Muscle of back (tissue), 13 donors: Measurements from ENCODE around the gene DYNLT3. TPM values are rescaled to one million over a fixed set of nuclear protein-coding genes. Genes with fewer than 3 reads are reported as not detected.

Experiments
- DNase-seq, 3 donors: peaks; one replicate each; pipeline versions ENCODE4 v3.0.0 to v3.0.0-alpha.2; 2013
- long read RNA-seq, 9 donors: transcript quantifications; one replicate each; lab custom pipeline, GENCODE V29; 2026
- polyA plus RNA-seq, 10 donors: library from polyadenylated mRNA; unstranded; fragments of 120-200 nt; gene quantifications; one replicate each; pipeline ENCODE4 v1.2.1, GENCODE V29; 2013; ENCODE audit not compliant: insufficient read length in 10 of 10

Gene DYNLT3, protein sequence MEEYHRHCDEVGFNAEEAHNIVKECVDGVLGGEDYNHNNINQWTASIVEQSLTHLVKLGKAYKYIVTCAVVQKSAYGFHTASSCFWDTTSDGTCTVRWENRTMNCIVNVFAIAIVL
- polyA plus RNA-seq: 10 to 100 TPM in 7 of 10 donors, 1 to 10 TPM in 3; 9.4 to 13.3 (median 11.0) TPM
- long read RNA-seq, donor 1, transcript DYNLT3-201 (5 exons, 2,217 nt): major isoform, 6 of 6 reads
- long read RNA-seq, donor 1, partial matches to known transcripts: 0 of 6 reads
- long read RNA-seq, donor 1, other reads (novel, unspliced or antisense): 0 of 6 reads
- long read RNA-seq, donor 2, partial matches to known transcripts: 0 of 4 reads
- long read RNA-seq, donor 2, other reads (novel, unspliced or antisense): 0 of 4 reads
- long read RNA-seq, donor 3: 0 reads
- long read RNA-seq, donor 4, partial matches to known transcripts: 0 of 3 reads
- long read RNA-seq, donor 4, other reads (novel, unspliced or antisense): 0 of 3 reads
- long read RNA-seq, donor 5, transcript DYNLT3-201 (5 exons, 2,217 nt): major isoform, 8 of 8 reads
- long read RNA-seq, donor 5, partial matches to known transcripts: 0 of 8 reads
- long read RNA-seq, donor 5, other reads (novel, unspliced or antisense): 0 of 8 reads
- long read RNA-seq, donor 6, transcript DYNLT3-201 (5 exons, 2,217 nt): major isoform, 7 of 7 reads
- long read RNA-seq, donor 6, partial matches to known transcripts: 0 of 7 reads
- long read RNA-seq, donor 6, other reads (novel, unspliced or antisense): 0 of 7 reads
- long read RNA-seq, donor 7, partial matches to known transcripts: 0 of 3 reads
- long read RNA-seq, donor 7, other reads (novel, unspliced or antisense): 0 of 3 reads
- long read RNA-seq, donor 8: 0 reads
- long read RNA-seq, donor 9, partial matches to known transcripts: 0 of 1 reads
- long read RNA-seq, donor 9, other reads (novel, unspliced or antisense): 0 of 1 reads

DNA sequence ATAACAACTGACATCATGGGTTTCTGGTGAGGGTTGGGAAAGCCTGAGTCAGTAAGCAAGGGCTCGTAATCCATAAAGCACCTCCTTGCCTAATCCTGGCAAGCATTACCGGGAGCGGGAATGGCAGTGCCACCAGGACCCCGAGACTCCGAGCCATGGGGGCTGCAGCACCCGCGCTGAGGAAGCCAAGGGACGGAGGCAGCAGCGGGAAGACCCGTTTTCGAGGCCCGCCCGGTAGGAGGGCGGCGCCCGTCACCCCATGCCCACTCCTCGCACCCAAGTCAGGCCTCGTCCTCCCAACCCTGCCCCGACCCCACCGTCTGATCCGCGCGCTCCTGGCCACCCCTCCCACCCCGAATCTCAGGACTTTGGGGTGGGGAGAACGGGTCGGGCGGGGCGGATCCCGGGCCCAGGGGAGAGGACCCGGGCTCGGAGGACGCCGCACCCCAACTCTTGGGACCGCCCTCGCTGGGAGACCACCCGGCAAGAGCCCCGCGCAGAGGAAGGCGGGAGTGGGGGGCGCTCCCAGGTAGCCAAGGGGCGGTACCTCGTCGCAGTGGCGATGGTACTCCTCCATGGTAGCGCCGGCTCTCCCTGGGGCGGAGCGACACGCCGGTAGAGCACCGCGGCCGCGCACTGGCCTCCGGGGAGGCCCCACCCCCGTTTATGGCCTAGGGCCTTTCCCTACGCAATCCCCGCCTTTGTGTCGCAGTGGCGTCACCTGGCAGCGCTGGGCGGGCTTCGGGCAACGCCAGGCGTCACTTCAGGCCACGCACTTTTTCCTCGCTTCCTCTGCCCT is at the start of gene DYNLT3:
TSS of gene DYNLT3 (minus strand) at position 638 of the 799 bp plus-strand sequence. CDS start at position 577, 61 bp downstream.
- peak; percentile 51 to 72 (median 51) for DNase-seq

DNA sequence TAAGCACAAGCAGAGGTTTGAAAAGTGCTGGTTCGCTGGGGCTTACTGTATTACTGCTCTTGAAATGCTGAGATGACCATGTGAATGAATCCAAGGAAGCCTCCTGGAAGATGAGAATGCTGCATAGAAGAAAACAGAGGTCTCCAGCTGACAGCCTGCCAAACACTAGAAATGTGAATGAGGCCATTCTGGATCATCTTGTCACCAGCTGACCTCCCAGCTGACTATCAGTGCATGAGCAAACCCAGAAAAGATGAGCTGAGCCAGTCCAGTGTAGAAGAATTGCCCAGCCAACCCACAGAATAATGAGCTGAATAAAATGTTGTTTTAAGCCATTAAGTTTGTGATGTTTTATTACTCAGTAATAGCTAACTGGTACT is 49.1 kb upstream of the DYNLT3 start:
- DNase-seq: peak; percentile 3 to 56 (median 22)

DNA sequence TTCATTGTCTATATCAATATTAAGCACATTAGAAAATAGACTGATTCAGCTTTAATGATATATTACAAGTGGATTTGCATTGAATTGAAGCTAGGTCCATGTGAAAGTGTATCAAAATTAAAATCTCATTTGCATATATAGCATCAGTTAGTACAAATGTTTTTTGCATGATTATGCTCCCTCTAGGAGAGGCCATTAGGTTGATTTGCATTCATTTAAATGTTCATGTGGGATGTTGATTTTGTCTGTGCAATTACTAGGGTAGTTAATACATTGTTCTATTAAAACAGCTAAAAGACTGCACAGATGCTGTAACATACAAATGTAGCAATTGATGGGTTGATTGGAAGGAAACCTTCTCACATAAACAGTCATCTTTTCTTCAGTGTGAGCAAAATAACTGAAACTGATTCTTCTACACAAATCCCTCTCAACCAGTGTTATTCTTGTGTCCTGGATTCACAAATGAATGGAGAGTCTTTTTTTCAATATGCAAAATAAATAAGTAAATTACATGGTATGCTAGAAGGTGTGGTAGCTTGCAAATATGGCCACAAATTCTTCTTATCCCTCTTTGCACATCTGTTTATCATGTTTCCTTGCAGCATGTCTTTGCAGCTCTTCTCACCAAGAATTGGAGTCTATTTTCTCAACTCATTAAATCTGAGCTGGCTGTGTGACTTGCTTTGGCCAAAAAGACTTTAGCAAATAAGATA is 48.6 kb upstream of the DYNLT3 start:
- DNase-seq: no peak

DNA sequence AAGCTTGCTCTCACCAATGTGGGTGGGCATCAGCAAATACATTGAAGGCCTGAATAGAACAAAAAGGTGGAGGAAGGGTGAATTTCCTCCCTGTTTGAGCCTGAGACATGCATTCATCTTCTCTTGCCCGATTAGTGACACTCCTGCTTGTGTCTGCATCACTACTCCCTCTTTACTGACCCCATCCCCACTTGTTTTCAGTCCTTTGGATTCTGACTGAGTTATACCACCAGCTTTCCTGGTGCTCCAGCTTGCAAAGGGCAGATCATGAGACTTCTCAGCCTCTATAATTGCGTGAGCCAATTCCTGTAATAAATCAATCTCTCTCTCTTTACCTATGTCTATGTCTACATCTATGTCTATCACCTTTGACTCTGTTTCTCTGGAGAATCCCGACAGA is 47.4 kb upstream of the DYNLT3 start:
- no peak for DNase-seq

DNA sequence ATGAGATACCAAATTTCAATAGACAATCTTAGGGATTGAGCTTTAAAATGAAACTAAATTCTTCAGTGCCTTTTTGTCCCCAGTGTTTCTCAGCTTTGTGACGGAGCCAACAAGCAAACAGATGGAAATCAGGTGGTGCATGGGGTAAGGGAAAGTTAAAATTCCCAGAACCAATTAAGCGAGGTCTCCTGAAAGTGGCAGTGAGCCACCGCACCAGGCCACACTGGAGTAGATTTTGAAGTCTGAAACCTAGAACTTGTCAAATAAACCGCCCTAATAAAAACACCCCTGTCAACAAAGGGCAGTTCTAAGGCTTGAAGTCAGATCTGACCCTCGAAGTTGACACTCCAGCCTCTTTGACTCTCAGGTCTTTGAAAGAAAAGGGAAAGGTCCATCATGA is 40.6 kb upstream of the DYNLT3 start:
- no peak for DNase-seq

DNA sequence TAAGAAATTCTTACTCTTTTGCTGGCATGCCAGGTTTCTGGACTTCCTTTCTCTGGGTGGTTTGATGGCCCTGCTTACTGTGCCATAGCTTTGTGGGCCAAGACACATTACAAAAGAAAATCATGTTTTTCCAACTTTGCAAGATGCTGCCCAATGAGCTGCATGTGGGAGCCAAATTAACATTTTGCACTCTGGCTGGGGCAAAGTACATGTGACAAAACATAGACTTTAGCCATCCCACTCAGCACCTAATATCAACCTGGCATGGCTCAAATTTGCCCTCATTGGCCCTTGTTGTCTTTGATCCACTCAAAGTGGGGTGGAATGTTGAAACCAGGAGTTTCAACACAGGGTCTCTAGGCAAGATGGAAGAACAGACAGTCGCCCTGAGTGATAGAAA is 40.0 kb upstream of the DYNLT3 start:
- no peak for DNase-seq

DNA sequence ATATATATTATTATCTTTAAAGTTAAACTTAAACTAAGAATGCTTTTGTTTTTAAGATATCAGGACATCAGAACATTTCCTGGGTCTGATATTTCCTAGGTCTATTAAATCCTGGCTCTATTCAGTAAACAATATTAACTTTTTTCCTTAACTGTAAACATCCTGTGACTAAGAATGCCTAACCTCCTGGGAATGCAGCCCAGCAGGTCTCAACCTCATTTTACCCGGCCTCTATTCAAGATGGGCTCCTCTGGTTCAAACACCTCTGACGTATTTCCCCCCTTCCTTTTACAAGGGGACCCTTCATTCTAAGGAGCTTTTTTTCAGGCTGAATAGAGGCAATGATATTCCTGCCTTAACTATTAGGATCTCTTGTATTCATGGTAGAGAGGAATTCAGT is 35.8 kb upstream of the DYNLT3 start:
- DNase-seq: no peak

DNA sequence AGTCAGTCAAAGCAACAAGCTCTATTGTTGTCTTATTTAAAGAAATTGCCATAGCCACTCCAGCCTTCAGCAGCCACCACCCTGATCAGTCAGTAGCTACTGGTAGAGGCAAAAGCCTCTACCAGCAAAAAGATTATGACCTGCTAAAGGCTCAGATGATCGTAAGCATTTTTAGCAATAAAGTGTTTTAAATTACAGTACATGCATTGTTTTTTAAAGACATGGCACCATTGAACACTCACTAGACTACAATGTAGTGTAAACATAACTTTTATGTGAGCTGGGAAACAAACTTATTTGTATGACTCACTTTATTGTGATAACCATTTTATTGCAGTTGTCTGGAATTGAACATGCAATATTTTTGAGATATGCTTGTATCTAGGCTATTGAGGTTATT is 32.3 kb upstream of the DYNLT3 start:
- no peak for DNase-seq

DNA sequence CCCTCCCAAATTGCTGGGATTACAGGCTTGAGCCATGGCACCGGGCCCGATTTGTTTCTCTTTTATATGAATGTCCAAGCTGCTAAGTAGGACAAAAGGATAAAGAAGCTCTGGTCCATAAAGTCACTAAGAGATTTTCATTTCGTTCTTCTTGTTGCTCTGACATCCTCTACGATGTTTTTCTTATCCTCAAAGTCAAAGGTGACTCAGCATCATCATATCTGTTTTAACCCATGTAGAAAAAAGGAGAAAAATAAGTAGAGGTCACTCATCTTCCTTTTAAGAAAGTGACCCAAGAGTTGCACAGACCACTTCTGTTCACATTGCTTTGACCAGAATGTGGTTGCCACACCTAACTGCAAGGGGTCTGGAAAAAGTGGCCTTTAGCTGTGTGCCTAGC is 29.3 kb upstream of the DYNLT3 start:
- DNase-seq: no peak

DNA sequence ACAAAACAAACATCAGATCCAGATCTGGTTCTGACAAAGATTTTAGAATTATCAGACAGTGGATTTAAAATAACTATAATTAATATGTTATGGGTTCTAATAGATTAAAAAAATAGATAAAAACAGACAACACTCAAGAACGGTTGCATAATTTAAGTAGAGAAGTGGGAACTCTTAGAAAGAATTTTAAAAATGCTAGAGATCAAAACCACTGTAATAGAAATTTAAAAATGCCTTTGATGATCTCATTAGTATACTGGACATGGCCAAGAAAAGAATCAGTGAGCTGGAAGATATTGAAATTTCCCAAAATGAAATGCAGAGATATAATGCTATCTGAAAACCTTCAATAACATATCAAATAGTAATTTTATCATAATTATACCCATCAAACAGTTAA is 28.3 kb upstream of the DYNLT3 start:
- DNase-seq: no peak

DNA sequence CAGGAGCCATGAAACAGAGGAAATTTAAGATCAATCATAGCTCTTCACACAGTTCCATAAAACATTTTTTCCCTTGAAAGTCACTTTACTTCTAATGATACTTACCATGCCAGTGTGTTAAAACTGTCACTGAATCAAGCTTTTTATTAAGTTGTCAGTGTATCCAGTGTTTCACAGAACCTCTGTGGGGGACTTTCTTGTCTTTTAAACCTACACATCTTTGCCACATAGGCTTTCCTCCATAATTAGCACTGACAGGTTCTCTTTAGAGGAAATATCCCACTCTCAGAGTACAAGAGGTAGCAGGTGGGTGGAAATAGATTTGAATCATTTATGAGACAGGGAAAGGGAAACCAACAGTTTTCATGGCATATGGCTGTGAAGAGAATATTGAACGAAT is 25.8 kb upstream of the DYNLT3 start:
- no peak for DNase-seq

DNA sequence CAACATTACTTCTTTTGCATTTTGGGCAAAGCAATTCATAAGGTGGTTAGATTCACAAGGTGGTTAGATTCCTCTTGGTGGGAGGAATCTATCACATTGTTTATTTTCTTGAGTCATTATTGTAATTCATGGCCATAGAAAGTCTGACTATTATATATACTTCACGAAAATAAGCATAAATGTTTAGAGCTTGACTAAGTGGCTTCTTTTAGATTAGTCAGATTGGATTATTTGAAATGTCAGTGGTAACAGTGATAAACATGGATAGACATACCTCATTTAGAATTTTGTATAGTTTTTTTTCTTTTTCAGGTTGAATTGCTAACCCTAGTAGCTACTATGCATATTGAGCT is 24.9 kb upstream of the DYNLT3 start:
- DNase-seq: no peak

DNA sequence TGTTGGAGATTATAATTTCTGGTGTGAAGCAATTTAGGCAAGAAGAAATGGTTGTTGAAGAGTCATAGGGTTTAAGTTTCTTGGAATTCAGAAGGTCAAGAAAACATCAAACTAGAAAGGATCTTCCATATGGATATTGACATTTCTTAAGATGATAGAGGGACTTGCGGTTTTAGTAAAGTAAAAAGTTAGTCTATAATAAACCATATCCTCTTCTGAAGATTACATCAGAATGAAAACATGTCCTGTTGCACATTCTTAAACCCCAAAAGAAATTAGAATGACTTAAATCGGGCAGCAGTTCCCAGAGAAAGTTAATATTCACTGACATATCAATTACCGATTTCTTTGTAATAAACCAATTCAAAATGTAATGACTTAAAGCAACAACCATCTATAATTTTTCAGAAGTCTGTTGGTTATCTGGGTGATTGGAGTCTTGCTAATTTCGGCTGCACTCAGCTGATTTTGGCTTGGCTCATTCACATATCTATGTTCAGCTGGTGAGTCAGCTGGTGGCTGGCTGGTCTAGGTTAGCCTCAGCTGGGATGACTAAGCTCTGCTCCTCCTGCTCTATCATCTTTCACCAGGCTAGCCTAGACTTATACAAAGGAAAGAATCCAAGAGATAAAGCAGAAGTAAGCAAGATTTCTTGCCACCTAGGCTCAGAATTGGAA is 24.4 kb upstream of the DYNLT3 start:
- peak in 2 of 3 donors; percentile 2 to 47 for DNase-seq

DNA sequence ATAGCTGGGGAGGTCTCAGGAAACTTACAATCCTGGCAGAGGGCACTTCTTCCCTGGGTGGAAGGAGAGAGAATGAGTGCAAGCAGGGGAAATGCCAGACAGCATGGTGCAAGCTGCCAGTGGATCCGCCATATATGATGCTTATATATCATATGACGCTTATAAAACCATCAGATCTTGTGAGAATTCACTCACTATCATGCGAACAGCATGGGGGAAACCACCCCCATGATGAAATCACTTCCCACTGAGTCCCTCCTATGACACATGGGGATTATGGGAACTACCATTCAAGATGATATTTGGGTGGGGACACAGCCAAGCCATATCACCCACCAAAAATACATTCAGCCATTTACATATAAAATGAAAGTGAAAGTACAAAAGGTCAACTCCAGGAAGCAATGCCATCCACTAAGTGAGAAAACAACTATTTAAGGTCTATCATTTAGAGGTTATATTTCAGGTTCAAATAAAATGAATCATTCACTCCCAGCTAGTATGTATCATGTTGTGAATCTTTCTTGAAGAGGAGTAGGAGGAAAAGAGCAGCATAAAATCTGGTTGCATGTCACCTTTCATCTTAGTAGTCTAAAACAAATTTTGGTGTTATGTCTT is 20.3 kb upstream of the DYNLT3 start:
- DNase-seq: no peak

DNA sequence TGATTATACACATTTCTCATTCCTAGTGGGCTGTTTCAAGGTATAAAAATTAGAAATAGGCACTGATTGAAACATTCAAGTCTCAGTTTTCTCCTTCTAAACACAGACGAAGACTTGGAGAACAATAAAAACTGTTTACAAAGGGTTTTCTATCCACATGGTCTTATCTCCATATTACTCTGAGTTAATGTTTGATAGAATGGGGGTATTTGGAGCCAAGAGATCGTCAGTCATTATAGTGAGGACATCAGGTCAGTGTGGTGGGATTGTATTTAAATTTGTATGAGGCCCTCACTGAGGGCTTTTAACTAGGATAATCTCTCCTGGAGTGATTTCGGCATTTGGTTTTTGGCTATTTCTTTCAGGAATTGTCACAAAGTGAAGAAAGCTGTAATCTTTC is 16.4 kb upstream of the DYNLT3 start:
- DNase-seq: no peak

DNA sequence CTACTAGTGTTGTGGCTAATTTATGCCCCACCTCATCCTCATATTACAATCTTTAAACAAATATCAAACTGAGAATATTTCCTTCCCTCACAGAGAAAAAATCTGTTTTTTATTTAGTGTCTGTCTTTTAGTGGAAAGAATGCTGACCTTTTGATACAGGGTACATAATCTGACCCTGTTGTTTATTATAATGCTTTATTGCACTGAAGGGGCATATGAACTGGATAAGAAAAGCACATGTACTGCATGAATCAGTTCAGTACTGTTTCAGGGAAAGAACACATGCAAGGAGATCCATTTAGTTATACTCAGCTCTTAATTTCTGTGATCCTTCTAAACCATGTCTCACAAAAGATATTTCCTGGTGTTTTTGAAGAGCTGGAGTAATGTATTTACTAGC is 15.5 kb upstream of the DYNLT3 start:
- no peak for DNase-seq

DNA sequence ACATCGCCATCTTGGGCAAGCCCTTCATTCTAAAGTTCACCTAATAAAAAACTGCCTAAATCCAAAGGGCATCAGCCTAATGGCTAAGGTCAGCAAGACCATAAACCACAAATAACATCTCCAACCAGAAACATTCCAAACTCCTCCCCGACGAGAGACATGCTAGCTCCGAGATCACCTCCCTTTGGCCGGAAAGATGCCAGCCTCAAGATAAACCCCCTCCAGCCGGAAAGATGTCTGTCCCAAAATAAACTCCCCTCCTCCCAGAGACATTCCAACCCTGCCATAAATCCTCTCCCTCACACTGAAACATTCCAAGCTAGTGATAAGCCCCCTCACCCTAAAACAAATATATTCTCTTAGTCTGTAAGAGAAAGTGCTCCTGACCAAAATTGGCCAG is 13.3 kb upstream of the DYNLT3 start:
- DNase-seq: no peak

DNA sequence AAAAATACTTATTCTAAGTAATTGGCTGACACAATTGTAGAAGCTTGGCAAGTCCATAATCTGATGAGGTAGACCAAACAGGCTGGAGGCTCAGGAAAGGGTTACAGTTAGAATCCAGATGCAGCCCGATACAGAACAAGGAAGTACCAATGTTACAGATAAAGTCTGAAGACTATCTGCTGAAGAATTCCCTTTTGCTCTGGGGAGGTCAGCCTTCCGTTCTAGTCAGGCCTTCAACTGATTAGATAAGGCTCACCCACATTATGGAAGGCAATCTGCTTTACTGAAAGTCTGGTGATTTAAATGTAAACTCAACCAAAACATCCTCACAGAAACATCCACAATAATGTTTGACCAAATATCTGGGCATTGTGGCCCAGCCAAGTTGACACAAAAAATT is 7.4 kb upstream of the DYNLT3 start:
- DNase-seq: no peak

DNA sequence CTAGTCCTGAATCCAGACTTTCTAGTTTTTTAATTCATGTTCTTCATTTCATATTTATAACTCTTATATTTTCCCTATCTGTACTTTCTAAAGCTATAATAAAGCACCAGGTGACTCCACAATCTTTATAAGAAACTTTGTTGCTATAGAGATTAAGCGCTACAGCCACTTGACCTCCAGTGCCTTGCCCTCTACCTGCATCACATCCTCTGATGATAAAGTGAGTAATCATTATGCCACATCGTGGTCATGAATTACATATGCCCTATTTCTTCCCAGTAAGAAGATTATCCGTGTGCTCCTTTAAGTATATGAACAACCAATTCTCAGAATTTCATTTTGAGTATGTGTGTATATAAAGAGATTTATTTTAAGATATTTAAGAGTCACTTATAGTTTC is 6.8 kb upstream of the DYNLT3 start:
- no peak for DNase-seq

DNA sequence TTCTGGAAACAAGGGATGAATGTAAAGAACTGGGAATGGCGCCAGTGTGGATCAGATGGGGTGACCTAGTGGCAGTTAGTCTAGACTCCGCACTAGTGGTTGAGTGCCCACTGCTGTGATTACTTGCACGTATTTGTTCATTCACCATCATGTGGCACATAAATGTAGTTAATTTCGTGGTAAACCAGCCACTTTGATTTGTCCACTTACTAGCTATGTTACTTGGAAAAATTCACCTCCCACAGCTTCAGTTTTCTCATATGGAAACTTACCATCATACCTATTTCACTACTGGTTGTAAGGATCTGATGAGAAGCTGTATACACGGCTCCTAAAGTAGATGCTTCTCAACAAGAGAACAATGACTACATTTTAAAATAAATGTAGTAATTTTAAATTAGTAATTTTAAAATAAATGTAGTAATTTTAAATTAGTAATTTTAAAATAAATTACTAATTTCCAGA is 394 bp upstream of the DYNLT3 start:
- no peak for DNase-seq
